HG02678 (cell line): ENCODE measurements around the gene NDUFB4.
"Not testable (repeated sequence)": the region's sequence is repeated elsewhere in the genome, so short reads cannot be mapped to it uniquely, and the experiment has no call there.

Source experiments
- ATAC-seq: cut with Tn5 transposase; IDR thresholded peaks from one replicate; pipeline ENCODE4 v1.9.1; 2021; ENCODE audit warnings: mild to moderate bottlenecking, moderate library complexity; ENCODE audit not compliant: unreplicated experiment

NDUFB4 gene

GRCh38 chr3:120569222-120570057, 26.7 kb upstream of the NDUFB4 start:
- no peak for ATAC-seq

DNA sequence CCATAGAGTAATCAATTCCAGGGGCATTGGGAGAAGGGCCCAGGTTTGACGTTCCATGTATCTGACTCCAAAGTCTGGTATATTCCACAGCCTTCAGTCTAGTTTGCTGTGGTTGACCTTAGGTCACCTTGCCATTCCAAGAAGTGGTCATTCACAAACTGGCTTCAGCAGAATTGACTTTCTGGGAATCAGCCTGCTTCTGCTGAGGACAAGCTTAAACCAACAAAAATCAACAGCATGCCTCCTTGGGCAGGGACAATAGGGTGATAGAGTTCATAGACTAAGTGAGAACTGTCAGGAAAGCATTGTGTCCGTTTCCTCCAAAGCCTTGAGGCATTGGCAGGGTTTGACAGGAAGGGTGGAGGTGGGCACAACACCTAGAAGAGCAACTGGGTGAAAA, 24.1 kb upstream of the NDUFB4 start:
- ATAC-seq, result no peak

DNA sequence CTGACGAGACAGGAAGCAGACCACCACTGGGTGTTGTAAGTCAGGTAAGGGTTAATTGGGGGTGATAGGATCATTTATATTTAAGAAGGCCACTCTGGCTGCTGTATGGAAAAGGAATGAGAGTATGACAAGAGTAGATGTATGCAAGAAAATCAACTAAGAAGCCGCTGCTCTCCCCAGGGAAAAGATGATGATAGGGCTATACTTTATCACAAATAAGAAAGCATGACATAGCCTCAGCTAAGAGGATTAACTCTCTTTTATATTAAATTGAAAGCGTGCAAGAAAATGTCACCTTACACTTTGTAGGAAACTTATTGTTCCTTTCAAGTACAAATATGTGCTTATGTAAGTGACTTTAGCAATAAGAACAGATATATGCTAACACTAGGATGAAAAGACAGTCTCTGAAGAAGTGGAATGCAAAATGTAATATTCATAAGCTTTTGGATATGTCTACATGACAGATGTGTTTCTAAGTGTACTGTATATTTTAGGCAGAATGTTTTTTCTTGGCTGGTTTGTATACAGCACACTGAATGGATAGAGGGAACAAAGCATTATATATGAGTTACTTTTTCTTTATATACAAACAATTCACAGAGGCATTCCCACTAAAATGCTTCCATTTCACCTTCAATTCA, 8.7 kb upstream of the NDUFB4 start:
- no peak for ATAC-seq

DNA sequence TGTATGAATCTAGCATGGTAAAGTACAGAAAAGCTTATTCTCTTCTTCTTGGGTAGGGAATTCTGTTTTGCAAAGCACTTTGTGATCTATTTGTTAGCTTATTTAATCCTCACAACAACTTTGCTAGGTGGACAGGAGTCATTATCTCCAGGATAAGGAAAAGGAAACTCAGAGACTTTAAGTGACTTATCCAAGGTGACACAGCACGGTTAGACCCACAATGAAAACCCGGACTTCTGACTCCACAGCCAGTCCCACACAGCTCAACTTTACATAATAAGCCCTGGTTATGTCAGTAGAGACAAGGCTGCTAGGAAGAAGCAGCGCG, 384 bp upstream of the NDUFB4 start:
- ATAC-seq, result no peak

GRCh38 chr3:120596853-120597223, 702 bp downstream of the NDUFB4 start:
- ATAC-seq, result no peak

GRCh38 chr3:120597445-120598049, 1.4 kb downstream of the NDUFB4 start:
- ATAC-seq, result peak; percentile 38

DNA sequence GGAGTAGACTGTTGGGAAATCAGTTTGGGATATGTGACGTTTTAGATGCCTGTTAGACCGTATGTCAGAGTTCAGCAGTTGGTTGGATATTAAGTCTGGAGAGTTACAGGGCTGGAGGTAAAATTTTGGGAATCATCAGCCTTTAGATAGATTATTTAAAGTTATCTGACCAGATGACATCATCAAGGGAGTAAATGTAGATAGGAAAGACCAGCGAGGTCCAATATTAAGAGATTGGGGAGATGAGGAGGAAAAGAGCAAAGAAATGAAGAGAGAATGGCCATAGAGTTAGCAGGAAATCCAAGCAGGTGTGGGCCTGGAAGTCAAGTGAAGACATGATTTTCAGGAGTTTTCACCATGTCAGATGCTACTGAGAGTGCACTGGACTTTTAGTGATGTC, 3.1 kb downstream of the NDUFB4 start:
- no peak for ATAC-seq

DNA sequence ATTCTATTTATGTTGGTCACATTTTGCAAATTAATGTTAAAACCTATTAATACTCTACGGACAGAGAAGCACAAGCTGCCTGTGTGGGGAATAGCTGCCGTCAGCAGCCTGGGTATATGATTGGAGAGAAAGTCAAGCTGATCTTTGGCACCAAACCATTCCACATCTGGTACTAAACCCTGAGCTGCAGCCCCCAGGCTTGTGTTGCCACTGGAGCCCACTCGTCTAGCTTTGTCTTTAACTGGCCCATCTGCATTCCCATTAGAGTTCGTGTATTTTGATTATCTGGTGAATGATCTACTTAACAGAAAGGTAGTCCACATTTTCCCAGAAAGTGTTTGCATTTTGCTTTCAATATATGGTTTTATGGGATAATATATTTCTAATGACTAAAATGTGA, 5.4 kb downstream of the NDUFB4 start:
- no peak for ATAC-seq

DNA sequence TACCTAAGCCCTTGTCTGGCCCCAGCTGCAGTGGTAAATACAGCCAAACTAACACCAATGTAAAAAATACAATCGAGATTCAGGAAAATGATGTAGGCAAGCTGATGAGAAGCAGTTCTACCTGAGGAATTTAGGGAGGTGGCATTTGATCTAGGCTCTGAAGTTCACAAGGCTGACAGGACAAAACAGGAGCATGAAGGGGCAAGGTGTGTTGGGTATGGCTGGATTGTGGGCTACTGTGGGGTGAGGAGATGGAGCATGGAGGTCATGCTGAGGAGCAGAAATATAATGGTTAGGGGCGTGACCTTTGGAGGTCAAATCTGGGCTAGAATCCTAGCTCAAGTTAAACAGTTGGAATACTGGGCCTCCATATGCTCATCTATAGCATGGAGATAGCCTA, 6.5 kb downstream of the NDUFB4 start:
- ATAC-seq, result no peak

DNA sequence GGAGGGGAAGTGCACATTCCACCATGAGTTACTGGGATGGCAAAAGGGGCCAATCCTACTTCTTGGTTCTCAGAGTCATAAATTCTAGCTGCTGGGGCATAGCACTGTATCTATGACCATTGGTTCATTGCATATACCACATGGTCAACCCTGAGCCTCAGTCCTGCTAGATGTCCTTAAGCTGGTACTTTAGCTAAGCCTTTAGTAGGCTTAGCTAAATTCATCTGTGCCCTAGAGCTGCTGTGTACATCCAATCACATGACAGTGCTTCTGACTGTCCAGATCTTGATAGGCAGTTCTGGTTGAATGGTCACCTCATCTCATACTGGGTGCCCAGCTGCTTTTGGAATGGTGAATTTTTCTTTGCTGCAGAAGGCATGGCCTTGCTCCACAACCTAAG, 8.2 kb downstream of the NDUFB4 start:
- no peak for ATAC-seq

- ATAC-seq, result no peak
Observed at GRCh38 chr3:120604784-120605183, 8.6 kb downstream of the NDUFB4 start.

- ATAC-seq, result no peak
Observed at GRCh38 chr3:120608506-120608905, 12.4 kb downstream of the NDUFB4 start.

DNA sequence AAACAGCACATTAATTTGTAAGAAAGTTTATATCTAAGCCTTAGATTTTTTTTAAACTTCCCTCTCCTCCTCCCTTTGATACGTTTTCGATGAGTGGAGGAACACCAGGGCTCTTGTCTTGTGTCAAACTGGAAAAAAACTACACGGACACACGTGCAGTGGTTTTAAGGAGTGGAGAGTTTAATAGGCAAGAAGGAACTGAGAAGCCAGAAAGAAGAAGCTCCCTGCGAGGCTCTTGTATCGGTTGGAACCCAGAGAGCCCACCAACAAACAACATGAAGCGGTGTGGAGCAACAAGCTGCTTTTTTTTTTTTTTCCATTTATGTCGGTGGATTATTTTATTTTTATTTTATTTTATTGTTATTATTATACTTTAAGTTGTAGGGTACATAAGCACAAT, 18.6 kb downstream of the NDUFB4 start:
- ATAC-seq, result no peak

GRCh38 chr3:120615847-120616609, 19.9 kb downstream of the NDUFB4 start:
- ATAC-seq, result no peak

GRCh38 chr3:120616745-120617144, 20.6 kb downstream of the NDUFB4 start:
- not testable (repeated sequence) for ATAC-seq

GRCh38 chr3:120622457-120622856, 26.3 kb downstream of the NDUFB4 start:
- ATAC-seq, result no peak

DNA sequence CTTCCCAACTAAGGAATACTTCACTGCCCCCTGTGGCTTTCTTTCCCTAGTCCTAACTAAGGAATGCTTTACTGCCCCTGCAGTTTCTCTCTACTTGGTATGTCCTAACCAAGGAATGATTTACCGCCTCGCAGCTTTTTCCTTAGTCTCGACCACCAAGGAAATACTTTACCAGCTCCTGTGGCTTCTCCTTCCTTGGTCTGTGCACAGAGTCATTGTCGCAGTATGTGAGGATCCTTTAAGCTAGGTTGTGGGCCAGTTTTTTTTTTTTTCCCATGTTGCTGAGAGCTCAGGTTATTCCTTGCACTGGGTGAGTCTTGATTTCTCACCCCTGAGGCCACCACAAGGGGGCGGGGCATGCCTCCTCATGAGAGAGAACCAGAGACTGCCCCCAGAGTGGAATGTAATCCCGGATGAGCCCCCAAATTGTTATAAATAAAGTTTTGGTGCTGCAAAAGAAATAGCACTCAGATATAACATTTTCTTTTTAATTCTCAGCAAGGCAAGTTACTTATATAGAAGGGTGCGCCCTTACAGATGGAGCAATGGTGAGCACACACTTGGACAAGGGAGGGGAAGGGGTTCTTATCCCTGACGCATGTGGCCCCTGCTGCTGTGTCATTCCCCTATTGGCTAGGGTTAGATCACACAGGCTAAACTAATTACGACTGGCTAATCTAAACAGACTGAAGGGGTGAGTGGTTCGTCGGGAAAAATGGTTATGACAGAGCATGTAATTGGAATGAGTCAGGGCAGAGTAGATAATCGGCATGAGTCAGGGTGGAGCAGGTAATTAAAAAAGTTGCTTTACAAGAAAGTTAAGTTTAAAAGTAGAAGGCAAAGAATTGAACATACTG, 27.0 kb downstream of the NDUFB4 start:
- ATAC-seq, result no peak

DNA sequence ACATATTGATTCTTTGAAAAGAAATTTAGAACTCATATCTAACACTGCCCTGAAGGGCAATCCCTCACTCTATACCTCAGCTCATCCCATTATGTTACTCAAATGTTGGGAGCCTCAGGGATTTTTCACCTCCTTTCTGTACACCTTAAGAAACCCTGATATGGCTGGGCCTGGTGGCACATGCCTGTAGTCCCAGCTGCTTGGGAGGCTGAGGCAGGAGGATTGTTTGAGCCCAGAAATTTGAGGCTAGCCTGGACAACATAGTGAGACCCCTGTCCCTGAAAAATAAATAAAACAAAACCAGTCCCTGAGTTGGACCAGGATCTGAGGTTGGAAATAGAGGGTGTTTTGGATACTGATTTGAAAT, 27.6 kb downstream of the NDUFB4 start:
- no peak for ATAC-seq

DNA sequence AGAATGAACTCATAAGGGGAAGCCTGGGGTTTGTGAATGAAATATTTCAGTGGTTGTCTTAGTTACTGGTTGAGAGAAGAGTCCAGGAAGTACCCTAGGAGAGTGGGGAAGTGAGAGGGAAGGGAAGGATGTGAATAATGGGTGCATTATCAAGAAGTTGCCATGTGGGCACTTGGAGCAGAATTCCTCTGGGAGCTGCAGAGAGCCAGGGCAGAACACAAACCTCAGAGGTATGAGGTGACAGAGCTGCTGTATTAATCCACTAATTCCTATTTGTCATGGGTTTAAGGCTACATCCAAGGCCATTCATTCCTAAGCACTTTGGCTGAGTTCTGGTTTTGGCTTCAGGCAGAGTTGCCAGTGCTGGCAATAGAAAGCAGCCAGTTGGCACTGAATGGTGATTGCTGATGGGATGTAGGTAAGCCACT, 29.0 kb downstream of the NDUFB4 start:
- no peak for ATAC-seq

- no peak for ATAC-seq
Observed at GRCh38 chr3:120634539-120634938, 38.4 kb downstream of the NDUFB4 start.
